AML-193 (cell line): ENCODE results near the gene ZNF217.
"Not testable (repeated sequence)": the region's sequence is repeated elsewhere in the genome, so short reads cannot be mapped to it uniquely, and the experiment has no call there.

Experiments
- DNase-seq, 2 experiments: peaks; one replicate each; lab custom pipeline; 2025; lab: John Stamatoyannopoulos, UW

ZNF217 gene

DNA sequence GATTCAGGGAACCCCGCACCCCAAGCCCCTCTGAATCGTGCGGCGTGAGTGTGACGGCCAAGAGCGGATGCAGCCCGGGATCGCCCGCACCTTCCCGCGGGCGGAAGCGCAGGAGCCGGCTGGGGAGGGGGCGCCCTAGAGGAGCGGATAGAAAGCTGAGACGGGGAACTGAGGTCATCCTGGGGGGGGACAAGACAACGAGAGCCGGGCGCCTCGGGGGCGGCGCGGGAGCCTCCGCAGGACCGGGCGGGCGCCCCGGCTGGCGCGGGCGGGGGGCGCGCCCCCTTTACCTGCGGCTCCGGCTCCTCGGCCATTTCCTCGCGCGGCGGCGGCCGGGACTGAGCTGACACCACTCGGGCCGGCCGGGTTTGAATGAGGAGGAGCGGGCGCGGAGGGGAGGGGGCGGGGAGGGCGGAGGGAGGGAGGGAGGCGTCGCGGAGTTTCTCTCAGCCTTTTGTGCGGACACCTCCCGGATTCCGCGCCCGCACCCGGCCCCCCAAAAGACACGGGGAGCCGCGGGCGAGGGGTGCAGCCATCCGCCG is at the start of gene ZNF217:
Gene ZNF217, minus strand, starts transcription at position 374 of the 542 bp plus-strand sequence. CDS start 11,013 bp downstream, outside the sequence.
- DNase-seq: not testable (repeated sequence)

- peak; percentile 83 to 90 for DNase-seq
Observed at GRCh38 chr20:53643031-53643832, 49.6 kb upstream of the ZNF217 start.

DNA sequence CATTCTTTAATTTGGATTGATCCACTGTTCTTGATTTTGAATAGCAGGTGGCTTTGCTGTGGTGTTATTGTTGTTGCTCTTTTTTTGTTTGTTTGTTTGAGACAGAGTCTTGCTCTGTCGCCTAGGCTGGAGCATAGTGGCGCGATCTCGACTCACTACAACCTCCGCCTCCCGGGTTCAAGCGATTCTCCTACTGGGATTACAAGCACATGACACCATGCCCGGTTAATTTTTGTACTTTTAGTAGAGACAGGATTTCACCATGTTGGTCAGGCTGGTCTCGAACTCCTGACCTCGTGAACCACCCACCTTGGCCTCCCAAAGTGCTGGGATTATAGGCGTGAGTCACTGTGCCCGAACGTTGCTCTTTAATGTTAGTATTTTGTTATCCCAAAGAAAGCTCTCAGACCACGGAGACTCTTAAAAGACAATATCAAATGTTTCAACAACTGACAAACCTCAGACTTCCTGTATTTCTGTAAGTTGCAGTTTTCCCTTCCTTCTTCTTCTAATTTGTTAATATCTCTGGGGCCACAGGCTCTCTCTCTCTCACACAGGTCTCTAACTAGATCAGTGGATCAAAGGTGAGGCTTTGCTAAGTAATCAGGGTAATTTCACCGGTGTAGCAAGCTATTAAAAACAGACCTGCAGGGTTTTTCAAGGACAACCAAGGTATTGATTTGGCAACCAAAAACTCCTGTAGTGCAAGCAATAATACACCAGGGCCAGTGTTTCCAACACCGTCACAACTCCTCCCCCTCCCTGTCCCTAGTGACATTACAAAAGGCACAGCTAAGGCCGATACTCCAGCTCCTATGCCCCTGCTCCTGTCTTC is 48.8 kb upstream of the ZNF217 start:
- DNase-seq: peak; percentile 85 to 90

GRCh38 chr20:53639647-53640440 is 46.2 kb upstream of the ZNF217 start:
- no peak for DNase-seq

- no peak for DNase-seq
Observed at GRCh38 chr20:53639128-53639527, 45.5 kb upstream of the ZNF217 start.

- DNase-seq: not testable (repeated sequence)
Observed at GRCh38 chr20:53637310-53637709, 43.7 kb upstream of the ZNF217 start.

DNA sequence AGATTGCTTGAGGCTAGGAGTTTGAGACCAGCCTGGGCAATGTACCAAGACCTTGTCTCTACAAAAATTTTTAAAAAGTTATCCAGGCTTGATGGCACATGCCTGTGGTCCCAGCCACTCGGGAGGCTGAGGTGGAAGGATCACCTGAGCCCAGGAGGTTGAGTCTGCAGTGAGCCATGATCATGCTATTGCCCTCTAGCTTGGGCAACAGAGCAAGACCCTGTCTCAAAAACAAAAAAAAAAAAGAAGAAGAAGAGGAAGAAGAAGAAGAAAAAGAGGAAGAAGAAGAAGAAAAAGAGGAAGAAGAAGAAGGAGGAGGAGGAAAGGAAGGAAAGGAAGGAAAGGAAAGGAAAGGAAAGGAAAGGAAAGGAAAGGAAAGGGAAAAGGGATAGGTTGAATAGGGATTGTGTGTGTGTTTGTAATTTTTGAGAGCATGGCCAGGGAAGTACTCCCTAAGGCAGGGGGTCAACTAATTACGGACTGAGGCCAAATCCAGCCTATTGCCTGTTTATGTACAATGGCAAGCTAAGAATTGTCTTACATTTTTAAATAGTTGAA is 43.0 kb upstream of the ZNF217 start:
- DNase-seq: no peak

DNA sequence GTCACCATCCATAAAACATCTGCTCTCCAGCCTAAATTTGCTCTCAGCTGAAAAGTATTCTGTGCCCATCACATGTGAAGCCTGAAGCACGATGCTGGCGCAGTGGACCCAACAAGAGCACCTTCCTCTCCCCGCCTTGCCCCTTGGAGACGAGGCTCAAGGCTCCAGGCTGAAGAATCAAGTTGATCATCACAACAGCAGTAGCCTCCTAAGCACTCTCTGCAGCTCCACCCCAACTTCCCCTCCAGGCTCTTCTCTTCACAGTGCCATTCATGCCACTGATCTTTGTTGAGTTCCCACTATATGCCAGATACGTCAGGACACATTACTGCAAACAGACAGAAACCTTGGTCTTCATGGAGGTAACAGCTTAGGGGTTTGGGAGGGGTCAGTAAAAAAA is 41.6 kb upstream of the ZNF217 start:
- no peak for DNase-seq

GRCh38 chr20:53631909-53632662 is 38.4 kb upstream of the ZNF217 start:
- DNase-seq: peak; percentile 36 to 49

GRCh38 chr20:53629436-53629835 is 35.8 kb upstream of the ZNF217 start:
- no peak for DNase-seq

DNA sequence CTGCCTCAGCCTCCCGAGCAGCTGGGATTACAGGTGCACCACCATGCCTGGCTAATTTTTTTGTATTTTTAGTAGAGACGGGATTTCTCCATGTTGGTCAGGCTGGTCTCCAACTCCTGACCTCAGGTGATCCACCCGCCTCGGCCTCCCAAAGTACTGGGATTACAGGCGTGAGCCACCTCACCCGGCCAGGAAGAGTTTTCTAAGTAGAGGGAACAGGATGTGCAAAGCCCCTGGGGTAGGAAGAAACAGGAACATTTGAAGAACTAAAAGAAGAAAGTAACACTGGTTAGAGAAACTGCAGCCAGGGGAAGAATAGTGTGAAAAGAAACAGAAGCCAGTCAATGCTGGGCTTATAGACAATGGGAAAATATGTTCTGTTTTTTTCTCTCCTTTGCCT is 35.1 kb upstream of the ZNF217 start:
- DNase-seq: not testable (repeated sequence)

DNA sequence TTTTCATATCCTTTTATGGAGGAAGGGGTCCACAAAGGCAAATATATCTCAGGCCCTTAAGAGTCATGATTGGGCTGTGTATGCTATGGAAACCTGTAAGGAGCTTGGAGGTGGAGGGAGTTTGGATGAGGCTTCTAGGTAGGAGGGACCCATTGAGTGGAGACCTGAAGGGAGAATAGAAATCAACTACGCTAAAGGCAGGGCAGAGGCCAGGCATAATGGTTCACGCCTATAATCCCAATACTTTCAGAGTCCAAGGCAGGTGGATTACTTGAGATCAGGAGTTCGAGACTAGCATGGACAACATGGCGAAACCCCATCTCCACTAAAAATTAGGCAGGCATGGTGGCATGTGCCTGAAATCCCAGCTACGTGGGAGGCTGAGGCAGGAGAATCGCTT is 34.4 kb upstream of the ZNF217 start:
- no peak for DNase-seq

DNA sequence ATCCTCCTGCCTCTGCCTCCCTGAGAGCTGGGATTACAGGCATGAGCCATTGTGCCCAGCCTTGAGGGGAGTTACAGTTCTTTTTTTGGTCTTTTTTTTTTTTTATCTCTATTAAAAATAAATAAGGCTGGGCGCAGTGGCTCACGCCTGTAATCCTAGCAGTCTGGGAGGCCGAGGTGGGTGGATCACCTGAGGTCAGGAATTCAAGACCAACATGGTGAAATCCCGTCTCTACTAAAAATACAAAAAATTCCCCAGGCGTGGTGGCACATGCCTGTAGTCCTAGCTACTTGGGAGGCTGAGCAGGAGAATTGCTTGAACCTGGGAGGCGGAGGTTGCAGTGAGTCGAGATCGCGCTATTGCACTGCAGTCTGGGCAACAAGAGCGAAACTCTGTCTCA is 33.4 kb upstream of the ZNF217 start:
- DNase-seq: not testable (repeated sequence)

DNA sequence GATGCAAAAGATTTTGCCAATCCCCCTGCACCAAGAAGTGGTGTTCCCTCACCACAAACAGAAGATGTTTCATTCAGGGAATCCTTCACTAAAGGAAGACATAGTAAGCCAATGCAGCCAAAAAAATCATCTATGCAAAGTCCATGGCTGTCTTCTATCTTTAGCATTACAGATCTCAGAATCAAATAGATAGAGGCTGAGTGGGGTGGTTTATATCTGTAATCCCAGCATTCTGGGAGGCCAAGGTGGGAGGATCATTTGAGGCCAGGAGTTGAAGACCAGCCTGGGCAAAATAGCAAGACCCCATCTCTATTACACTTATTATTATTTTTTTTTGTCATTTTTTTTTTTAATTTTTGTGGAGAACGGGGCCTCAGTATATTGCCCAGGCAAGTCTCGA is 32.9 kb upstream of the ZNF217 start:
- DNase-seq: no peak

DNA sequence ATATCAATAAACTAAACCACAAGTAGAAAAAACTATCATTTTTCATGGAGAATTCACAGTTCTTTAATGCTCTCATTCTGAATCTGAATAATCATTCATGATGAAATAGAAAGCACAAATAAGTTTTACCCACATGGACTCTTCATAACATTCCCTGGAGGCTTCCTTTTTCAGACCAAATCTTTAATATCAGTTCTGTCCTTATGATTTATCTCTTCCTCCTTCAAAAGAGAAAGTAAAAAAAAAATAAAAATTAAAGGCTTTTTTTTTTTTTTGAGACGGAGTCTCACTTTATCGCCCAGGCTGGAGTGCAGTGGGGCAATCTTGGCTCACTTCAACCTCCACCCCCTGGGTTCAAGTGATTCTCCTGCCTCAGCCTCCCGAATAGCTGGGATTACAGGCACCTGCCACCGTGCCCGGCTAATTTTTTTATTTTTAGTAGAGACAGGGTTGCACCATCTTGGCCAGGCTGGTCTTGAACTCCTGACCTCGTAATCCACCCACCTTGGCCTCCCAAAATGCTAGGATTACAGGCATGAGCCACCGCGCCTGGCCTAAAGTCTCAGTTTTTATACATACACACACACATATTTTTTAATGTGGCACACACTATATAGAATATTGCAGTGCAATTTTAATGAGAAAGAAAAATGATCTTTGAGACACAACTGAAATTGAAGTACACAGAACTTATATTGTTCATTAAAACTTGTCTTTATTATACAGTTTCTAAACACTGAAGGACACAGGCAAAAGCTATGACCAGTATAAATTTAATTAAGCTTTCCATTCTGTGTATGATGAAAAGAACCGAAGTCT is 31.9 kb upstream of the ZNF217 start:
- DNase-seq: no peak

DNA sequence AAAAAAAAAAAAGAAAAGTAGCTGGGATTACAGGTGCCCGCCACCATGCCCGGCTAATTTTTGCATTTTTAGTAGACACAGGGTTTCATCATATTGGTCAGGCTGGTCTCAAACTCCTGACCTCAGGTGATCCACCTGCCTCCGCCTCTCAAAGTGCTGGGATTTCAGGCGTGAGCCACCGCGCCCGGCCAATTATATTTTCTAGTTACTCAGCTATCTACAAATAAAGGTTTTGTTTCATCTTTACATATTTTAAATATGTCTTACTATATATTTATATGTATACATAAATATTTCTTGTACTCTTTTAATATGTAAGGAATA is 31.2 kb upstream of the ZNF217 start:
- not testable (repeated sequence) for DNase-seq

GRCh38 chr20:53623454-53624211 is 30.0 kb upstream of the ZNF217 start:
- peak; percentile 70 to 80 for DNase-seq

- DNase-seq: no peak
Observed at GRCh38 chr20:53623134-53623453, 29.5 kb upstream of the ZNF217 start.
